GM23248 (cell line): ENCODE results near the gene CLIP2.
"Not testable (repeated sequence)": the region's sequence is repeated elsewhere in the genome, so short reads cannot be mapped to it uniquely, and the experiment has no call there.

Experiments
- EZH2 ChIP-seq: fragments of 200-600 bp; sonication (generic); IDR thresholded peaks from 2 replicates; pipeline ENCODE4 v1.6.1; 2018; ENCODE audit warnings: antibody characterized with exemption, mild to moderate bottlenecking; ENCODE audit not compliant: insufficient read depth, poor library complexity, severe bottlenecking
- EZH2phosphoT487 ChIP-seq: fragments of 200-600 bp; sonication (generic); IDR thresholded peaks from 2 replicates; pipeline ENCODE4 v1.6.1; 2018; ENCODE audit warnings: antibody characterized with exemption, moderate library complexity, mild to moderate bottlenecking, low read depth; ENCODE audit not compliant: insufficient read depth

DNA sequence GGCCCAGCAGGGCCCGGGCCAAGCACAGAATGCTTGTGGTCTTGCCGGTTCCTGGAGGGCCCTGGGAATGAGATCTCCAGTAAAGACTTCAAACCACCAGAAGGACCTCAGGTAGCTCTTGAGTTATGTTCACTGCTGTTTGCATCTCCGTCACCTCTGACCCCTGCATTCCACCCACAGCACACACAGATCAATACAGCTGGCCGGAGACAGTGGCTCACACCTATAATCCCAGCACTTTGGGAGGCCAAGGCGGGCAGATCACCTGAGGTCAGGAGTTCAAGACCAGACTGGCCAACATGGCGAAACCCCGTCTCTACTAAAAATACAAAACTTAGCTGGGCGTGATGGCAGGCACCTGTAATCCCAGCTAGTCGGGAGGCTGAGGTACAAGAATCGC, 40.1 kb upstream of the CLIP2 start:
- not testable (repeated sequence) for TF ChIP-seq EZH2, EZH2phosphoT487
